Fibroblast of pulmonary artery (primary cell): Measurements from ENCODE around the gene CLDN12.

Experiments
- DNase-seq: peaks from one replicate; pipeline ENCODE4 v3.0.0-alpha.2; 2010; ENCODE audit warnings: low read depth
- H3K4me3 ChIP-seq: replicated peaks from 2 replicates; pipeline ENCODE4 v1.5.1; 2011; ENCODE audit warnings: low read depth, mild to moderate bottlenecking, control low read depth, low read length, moderate library complexity
- TF ChIP-seq, protein P1 (sequence below): IDR thresholded peaks from 2 replicates; pipeline ENCODE4 v1.5.1; 2011; ENCODE audit warnings: mild to moderate bottlenecking, control low read depth, low read length, inconsistent platforms; ENCODE audit errors: missing control alignments

CLDN12 gene

DNA sequence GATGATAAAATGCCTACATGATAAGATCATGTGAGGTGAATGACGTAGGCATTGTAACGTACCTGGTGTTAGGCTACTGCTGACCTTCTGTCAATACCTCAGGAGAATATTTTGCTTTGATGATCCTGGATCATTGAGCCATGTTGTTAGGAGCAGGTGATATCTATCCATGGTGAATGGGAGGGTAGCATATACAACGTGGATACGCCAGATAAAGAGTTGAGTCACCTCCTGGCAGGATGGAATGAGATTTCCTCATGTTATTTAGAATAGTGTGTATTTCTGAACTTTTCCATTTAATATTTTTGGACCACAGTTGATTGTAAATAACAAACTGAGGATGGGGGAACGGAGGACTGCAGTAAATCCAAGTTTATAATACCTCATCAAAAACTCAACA lies 11.8 kb upstream of the CLDN12 start:
- peak; percentile 28 for DNase-seq
- H3K4me3 ChIP-seq, result no peak overlapping the region
- TF ChIP-seq, protein P1, sequence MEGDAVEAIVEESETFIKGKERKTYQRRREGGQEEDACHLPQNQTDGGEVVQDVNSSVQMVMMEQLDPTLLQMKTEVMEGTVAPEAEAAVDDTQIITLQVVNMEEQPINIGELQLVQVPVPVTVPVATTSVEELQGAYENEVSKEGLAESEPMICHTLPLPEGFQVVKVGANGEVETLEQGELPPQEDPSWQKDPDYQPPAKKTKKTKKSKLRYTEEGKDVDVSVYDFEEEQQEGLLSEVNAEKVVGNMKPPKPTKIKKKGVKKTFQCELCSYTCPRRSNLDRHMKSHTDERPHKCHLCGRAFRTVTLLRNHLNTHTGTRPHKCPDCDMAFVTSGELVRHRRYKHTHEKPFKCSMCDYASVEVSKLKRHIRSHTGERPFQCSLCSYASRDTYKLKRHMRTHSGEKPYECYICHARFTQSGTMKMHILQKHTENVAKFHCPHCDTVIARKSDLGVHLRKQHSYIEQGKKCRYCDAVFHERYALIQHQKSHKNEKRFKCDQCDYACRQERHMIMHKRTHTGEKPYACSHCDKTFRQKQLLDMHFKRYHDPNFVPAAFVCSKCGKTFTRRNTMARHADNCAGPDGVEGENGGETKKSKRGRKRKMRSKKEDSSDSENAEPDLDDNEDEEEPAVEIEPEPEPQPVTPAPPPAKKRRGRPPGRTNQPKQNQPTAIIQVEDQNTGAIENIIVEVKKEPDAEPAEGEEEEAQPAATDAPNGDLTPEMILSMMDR, result no peak

- TF ChIP-seq, protein P1, result no peak
- H3K4me3 ChIP-seq, result no peak overlapping the region
- no peak for DNase-seq
Observed at GRCh38 chr7:90396420-90396819, 6.8 kb upstream of the CLDN12 start.

GRCh38 chr7:90401989-90402388 lies 1.3 kb upstream of the CLDN12 start:
- no peak overlapping the region for H3K4me3 ChIP-seq
- TF ChIP-seq, protein P1, result no peak
- DNase-seq, result peak; percentile 32

- DNase-seq, result no peak
- TF ChIP-seq, protein P1, result no peak
- H3K4me3 ChIP-seq, result peak overlapping the region; percentile 68
Observed at GRCh38 chr7:90402785-90403173, 482 bp upstream of the CLDN12 start.

GRCh38 chr7:90404777-90405176 lies 1.5 kb downstream of the CLDN12 start:
- no peak for DNase-seq
- H3K4me3 ChIP-seq, result peak overlapping the region; percentile 68
- TF ChIP-seq, protein P1, result no peak

DNA sequence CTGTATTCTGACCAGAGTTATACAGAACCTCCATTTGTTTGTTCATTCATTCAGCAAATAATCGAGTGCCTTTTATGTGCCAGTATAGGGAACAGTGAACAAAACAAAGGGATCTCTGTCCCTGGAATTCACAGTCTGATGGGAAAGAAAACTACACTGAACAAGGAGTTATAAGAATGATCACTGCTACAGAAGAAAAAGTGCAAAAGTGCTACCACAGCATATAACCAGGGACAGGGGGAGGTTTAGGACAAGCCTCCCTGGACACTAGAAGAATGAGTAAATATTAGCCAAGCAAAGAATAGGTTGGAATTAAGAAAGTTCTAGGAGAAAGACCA lies 4.2 kb downstream of the CLDN12 start:
- no peak for DNase-seq
- H3K4me3 ChIP-seq, result no peak overlapping the region
- TF ChIP-seq, protein P1, result no peak

- TF ChIP-seq, protein P1, result no peak
- DNase-seq, result no peak
- no peak overlapping the region for H3K4me3 ChIP-seq
Observed at GRCh38 chr7:90408142-90408541, 4.9 kb downstream of the CLDN12 start.
